GM08714 (cell line): Measurements from ENCODE around the gene GRIP2.

Experiments used
- H3K4me3 ChIP-seq: fragments of 200-500 bp; sonication (Bioruptor generic); 2 replicates; pipeline ENCODE4 v1.5.1; 2014; ENCODE audit warnings: mild to moderate bottlenecking, low read length, inconsistent platforms
- ZNF274 ChIP-seq: IDR thresholded peaks from 2 replicates; pipeline ENCODE4 v1.6.1; 2012; ENCODE audit warnings: mild to moderate bottlenecking, low read depth, low read length

The GRIP2 gene

GRCh38 chr3:14488286-14489041, 51.7 kb downstream of the GRIP2 start:
- H3K4me3 ChIP-seq, result no peak overlapping the region
- no peak for TF ChIP-seq ZNF274

DNA sequence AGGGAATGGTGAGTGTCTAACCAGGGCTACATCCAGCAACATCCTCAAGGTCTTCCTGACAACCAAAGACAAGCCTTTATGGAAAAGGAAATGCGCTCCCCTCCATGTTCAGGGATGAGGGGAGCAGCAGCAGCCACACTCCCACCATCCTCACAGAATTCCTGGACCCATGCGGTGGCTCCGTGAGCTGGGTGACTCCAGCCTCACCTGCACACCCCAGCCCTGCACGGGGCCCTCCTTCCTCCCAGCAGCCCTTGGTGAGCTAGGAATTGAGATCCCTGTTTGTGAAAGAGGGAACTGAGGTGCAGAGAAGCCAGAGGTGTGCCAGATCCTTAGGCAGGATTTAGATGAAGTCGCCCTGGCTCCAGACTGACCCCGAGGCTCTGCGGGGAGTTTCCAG, 52.3 kb downstream of the GRIP2 start:
- no peak overlapping the region for H3K4me3 ChIP-seq
- no peak for TF ChIP-seq ZNF274

GRCh38 chr3:14487086-14487485, 53.1 kb downstream of the GRIP2 start:
- H3K4me3 ChIP-seq, result no peak overlapping the region
- no peak for TF ChIP-seq ZNF274

- no peak overlapping the region for H3K4me3 ChIP-seq
- no peak for TF ChIP-seq ZNF274
Measured at GRCh38 chr3:14486460-14486859, 53.7 kb downstream of the GRIP2 start.

DNA sequence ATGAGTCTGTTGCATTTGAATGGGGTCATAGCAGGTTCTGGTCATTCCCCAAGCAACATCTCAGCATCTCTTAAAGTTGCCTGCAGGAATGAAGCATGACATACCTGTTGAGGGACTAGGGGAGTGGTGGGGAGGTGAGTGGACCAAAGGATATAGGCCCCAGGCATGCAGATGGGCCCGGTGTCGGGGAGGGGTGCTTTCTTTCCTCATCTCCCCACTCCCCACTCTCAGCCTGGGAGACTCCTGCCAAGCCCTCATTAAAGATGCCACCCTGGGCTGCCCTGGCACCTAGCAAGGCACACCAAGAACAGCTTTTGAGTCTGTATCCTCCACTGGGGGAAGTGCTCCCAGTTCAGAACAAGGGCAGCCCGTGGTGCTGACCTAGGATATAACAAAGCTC, 54.2 kb downstream of the GRIP2 start:
- H3K4me3 ChIP-seq, result no peak overlapping the region
- no peak for TF ChIP-seq ZNF274

DNA sequence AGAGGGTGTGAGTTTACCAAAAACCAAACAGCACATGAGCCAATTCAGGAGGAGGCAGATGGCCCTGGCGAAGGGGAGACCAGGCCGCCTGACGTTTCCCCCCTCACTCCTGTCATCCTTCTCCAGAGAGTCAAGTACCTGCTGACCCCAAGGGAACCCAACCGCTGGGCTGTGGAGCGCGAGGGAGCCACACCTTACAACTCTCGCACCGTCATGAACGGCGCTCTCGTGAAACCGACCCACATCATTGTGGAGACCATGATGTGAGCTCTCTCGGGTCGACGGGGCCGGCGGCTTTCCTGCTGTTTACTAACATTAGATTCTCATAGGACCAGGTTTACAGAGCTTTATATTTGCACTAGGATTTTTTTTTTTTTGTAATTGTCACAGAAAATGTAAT, 55.4 kb downstream of the GRIP2 start:
- no peak for TF ChIP-seq ZNF274
- H3K4me3 ChIP-seq, result no peak overlapping the region

DNA sequence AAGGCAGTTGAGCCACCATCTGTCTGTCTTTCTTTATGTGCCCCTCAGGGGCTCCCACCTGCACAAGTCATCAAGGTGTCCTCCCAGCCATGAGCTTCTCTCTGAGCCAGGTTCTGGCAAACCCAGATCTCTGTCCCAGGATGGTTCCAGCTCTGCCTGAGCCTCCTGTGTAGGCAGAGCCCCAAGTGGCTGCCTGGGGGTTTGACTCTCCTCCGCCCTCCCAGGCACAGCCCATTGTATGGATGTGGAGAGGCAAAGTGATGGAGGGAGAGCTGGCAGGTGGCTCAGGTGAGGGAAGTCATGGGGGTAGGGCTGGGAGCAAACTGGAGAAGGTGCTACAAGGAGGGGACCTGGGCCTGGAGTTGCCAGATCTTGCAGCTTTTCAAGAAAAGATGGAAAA, 56.9 kb downstream of the GRIP2 start:
- TF ChIP-seq ZNF274, result no peak

DNA sequence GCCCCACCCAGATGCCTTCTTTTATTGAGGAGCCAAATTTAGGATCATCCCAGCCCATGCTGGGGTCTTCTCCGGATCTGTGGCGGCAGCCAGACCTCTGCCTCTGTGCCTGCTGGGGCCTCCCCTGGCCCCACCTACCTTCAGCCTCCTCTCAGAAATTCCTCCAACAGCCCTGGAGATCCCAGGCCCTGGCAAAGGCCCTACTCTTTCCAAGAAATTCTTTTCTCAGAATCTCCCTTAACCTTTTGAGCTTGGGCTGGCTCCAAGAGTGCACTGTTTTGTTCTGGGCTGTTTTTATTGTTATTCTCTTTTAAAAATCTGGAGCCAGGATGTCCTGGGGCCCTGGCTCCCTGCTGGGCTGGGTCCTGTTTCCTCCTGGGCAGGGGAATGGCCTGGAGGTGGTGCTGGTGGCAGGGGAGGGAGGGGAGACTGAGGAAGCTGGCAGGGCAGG, 57.8 kb downstream of the GRIP2 start:
- TF ChIP-seq ZNF274, result no peak
- H3K4me3 ChIP-seq, result no peak overlapping the region

More for the DNA sequence above, 56.9 kb downstream of the GRIP2 start:
- H3K4me3 ChIP-seq, result no peak overlapping the region

GRCh38 chr3:14481646-14482036, 58.5 kb downstream of the GRIP2 start:
- no peak overlapping the region for H3K4me3 ChIP-seq
- TF ChIP-seq ZNF274, result no peak

DNA sequence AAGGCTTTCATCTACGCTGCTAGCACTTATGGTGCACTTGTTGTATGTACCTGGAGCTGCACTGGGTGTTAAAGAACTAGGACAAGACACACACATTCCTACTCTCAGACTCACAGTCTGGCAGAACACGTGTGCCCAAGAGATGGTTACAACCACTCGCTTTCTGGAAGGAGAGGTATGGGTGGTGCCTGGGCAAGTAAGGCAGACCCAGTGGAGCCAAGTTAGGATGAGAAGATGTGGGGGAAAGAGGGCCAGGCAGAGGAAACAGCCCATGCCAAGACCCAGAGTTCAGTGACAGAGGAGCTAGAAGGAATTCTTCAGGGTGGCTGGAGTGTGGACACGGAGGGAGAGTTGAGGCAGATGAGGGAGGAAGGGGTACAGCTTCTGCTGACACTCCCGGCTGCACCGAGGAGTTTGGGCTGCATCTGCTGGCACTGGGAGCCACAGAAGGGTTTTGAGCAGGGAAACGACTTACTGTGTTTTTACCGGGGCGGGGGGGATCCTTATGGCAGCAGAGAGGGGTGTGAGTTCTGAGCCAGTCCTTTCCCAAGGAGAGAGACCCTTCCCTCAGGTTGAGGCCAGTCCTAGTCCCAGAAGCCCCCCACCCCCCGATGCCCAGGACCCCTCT, 59.0 kb downstream of the GRIP2 start:
- no peak overlapping the region for H3K4me3 ChIP-seq
- TF ChIP-seq ZNF274, result no peak

- H3K4me3 ChIP-seq, result no peak overlapping the region
- TF ChIP-seq ZNF274, result no peak
Measured at GRCh38 chr3:14480207-14481017, 59.7 kb downstream of the GRIP2 start.

- H3K4me3 ChIP-seq, result no peak overlapping the region
- TF ChIP-seq ZNF274, result no peak
Measured at GRCh38 chr3:14479591-14479990, 60.6 kb downstream of the GRIP2 start.

DNA sequence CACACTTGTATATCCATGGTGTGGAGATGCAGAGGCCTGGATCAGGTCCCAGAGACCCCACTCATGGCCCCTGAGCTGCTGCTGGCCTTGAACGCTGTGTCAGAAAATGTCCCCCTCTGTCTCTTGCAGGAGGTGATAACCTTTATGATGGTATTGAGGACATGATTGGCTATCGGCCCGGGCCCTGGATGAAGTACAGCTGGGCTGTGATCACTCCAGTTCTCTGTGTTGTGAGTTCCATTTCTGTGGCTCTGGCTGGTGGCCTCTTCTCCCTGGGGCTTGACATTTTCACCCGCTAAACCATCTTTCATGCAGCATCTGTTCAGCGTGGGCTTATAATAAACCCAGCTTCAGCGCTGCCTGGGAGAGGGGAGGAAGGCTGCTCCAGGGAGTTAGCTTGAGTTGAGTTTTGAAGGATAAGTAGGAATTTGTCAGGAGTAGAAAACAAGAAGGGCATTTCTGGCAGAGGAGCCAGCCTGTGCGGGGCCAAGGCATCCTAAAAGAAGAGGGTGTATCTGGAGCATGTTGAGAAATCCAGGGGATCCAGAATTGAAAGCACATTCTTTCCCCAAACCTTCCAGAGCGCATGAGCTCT, 61.1 kb downstream of the GRIP2 start:
- TF ChIP-seq ZNF274, result no peak
- no peak overlapping the region for H3K4me3 ChIP-seq

DNA sequence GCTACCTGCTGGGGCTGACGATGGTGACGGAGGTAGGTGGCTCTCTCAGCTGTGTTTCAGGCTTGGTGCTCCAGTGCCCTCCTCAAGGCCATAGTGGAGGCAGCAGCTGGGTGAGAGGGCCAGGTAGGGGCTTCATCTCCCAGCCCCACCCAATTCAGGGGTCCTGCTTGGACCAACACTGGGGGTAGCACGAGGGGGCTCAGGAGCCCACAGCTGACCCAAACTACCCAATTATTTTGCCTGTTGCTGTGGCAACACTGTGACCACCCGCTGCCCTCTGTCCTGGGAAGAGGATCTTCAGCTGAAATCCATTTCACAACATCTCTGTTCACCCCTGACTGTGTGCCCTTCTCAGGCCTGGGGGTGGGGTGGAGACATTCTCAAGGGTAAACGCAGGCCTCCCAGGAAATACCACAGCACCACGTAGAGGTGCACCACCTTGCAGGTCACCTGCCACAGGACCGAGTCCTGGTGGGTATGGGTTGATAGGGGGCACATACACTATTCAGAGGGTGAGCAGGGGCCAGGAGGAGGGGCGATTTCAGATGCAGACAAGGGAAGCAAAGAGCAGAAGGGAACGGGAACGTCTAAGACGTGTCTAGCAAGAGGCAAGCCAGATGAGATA, 62.7 kb downstream of the GRIP2 start:
- H3K4me3 ChIP-seq, result no peak overlapping the region
- TF ChIP-seq ZNF274, result no peak
